Panc1 (cell line): ENCODE results near the gene FJX1. TPM values are rescaled to one million over a fixed set of nuclear protein-coding genes. Genes with fewer than 3 reads are reported as not detected.
"Not testable (repeated sequence)": the region's sequence is repeated elsewhere in the genome, so short reads cannot be mapped to it uniquely, and the experiment has no call there.

ENCODE experiments used
- ATAC-seq: fragments of 200-7000 bp; cut with Tn5 transposase; 2 replicates; pipeline ENCODE4 v1.9.1; 2020; ENCODE audit warnings: mild to moderate bottlenecking, moderate library complexity
- BruUV-seq: library from RNA; stranded (reverse); fragments of 400-500 nt; replicated peaks from 2 replicates; lab custom pipeline; 2021; lab: Mats Ljungman, UMichigan
- CTCF ChIA-PET: fragments of 300-600 bp; sonication (Branson Sonifier 250); formaldehyde crosslinking; loops from one replicate; lab custom pipeline; 2022; ENCODE audit warnings: antibody characterized with exemption; lab: Charles Lee
- POLR2A ChIA-PET: fragments of 300-600 bp; sonication (Branson Sonifier 250); formaldehyde crosslinking; loops from one replicate; lab custom pipeline; 2022; ENCODE audit warnings: antibody characterized with exemption; lab: Charles Lee
- DNase-seq: peaks from one replicate; pipeline ENCODE4 v3.0.0-alpha.2; 2010; ENCODE audit warnings: low read depth, low spot score
- H3K27ac ChIP-seq: 2 replicates; pipeline ENCODE4 v1.5.1; 2011; ENCODE audit warnings: mild to moderate bottlenecking, low read length, inconsistent platforms
- H3K27me3 ChIP-seq: fragments of 200-500 bp; sonication (Bioruptor generic); 2 replicates; pipeline ENCODE4 v1.6.0; 2014; ENCODE audit warnings: low read length, inconsistent platforms; ENCODE audit not compliant: control insufficient read depth, insufficient read depth
- H3K36me3 ChIP-seq: fragments of 200-500 bp; sonication (Bioruptor generic); 2 replicates; pipeline ENCODE4 v1.5.1; 2014; ENCODE audit warnings: inconsistent platforms, mild to moderate bottlenecking, low read length, moderate library complexity; ENCODE audit not compliant: control insufficient read depth, insufficient read depth
- H3K4me1 ChIP-seq: 2 replicates; pipeline ENCODE4 v1.5.1; 2011; ENCODE audit warnings: inconsistent platforms, mild to moderate bottlenecking, low read length, moderate library complexity; ENCODE audit not compliant: control insufficient read depth, insufficient read depth
- H3K4me3 ChIP-seq, 2 experiments: 2 replicates each; pipeline ENCODE4 v1.5.1; 2011 to 2012; ENCODE audit warnings: low read depth in 2 of 2, low read length in 2 of 2, mild to moderate bottlenecking in 2 of 2, inconsistent platforms in 1 of 2, moderate library complexity in 1 of 2
- H3K9me3 ChIP-seq: fragments of 200-500 bp; sonication (Bioruptor generic); 2 replicates; pipeline ENCODE4 v1.5.1; 2014; ENCODE audit warnings: low read depth, mild to moderate bottlenecking, inconsistent platforms, low read length, moderate library complexity; ENCODE audit not compliant: control insufficient read depth, insufficient read depth
- CTCF ChIP-seq: fragments of 450-650 bp; IDR thresholded peaks from 2 replicates; pipeline ENCODE4 v1.5.1; 2017; ENCODE audit warnings: mild to moderate bottlenecking
- POLR2AphosphoS5 ChIP-seq: IDR thresholded peaks from 2 replicates; pipeline ENCODE4 v1.6.1; 2012; ENCODE audit warnings: mild to moderate bottlenecking, low read depth, low read length, moderate library complexity
- REST ChIP-seq, 2 experiments: IDR thresholded peaks; 2 replicates each; pipeline ENCODE4 v1.6.1; 2011 to 2012; ENCODE audit warnings: low read depth in 2 of 2, control low read depth in 1 of 2, low read length in 1 of 2, mild to moderate bottlenecking in 1 of 2, moderate library complexity in 1 of 2; ENCODE audit not compliant: insufficient read depth in 1 of 2
- SIN3A ChIP-seq: IDR thresholded peaks from 2 replicates; pipeline ENCODE4 v1.6.1; 2012; ENCODE audit warnings: low read depth, mild to moderate bottlenecking, low read length, moderate library complexity, borderline replicate concordance; ENCODE audit not compliant: insufficient read depth
- TCF7L2 ChIP-seq: IDR thresholded peaks from 2 replicates; pipeline ENCODE4 v1.6.1; 2011; ENCODE audit warnings: mild to moderate bottlenecking, low read depth, low read length, inconsistent platforms
- in situ Hi-C: cut with HindIII; loops from 2 replicates; pipeline ENCODE4 v1.10.0; 2016; ENCODE audit warnings: low sequenced_read_pairs, low pct_unique_long_range_greater_than_20kb
- intact Hi-C: fragments of 100-400 bp; cut with micrococcal nuclease; formaldehyde crosslinking; loops from one replicate; pipeline ENCODE4 v1.10.0; 2022; ENCODE audit not compliant: unreplicated experiment
- total RNA-seq: library from RNA; stranded (reverse); gene quantifications from one replicate; pipeline ENCODE4 v1.2.1, GENCODE V29; 2021; ENCODE audit not compliant: unreplicated experiment

Gene FJX1
- total RNA-seq, 1 experiment from 2014 or later: 31.1 TPM

- ChIA-PET CTCF (no interaction called here), POLR2A (interaction anchor here (0.6 kb wide), 1 partner anchor 302 kb away, joined by 3 read pairs; no protein-coding TSS in a partner anchor)
- Histone ChIP-seq H3K27me3 (no peaks in the 10 kb centered on the region), H3K27ac (no peak overlapping the region), H3K9me3 (peaks cover 17% of the 10 kb centered on the region; the same call in 1 of the 2 replicates), H3K36me3 (no peaks in the 10 kb centered on the region), H3K4me3 (no peak overlapping the region), H3K4me1 (peaks cover 8% of the 10 kb centered on the region)
- TF ChIP-seq REST (IDR thresholded peaks at IDR 0.05; ENCODE audit: insufficient read depth in 1 of 2, low read depth in 2 of 2, low read length in 1 of 2): no peak
- TF ChIP-seq SIN3A: no peak
- ATAC-seq: no peak
- DNase-seq: no peak
- in situ Hi-C loops: no loop called here
- BruUV-seq: no TSS peak
- intact Hi-C loops: no loop called here
Observed at GRCh38 chr11:35664977-35665441, 46.7 kb downstream of the FJX1 start.

GRCh38 chr11:35667257-35667656, 49.0 kb downstream of the FJX1 start:
- Histone ChIP-seq H3K4me3 (no peak overlapping the region), H3K27me3 (no peaks in the 10 kb centered on the region), H3K36me3 (no peaks in the 10 kb centered on the region), H3K4me1 (no peaks in the 10 kb centered on the region; the same call in 1 of the 2 replicates), H3K9me3 (peaks cover 17% of the 10 kb centered on the region; the same call in 1 of the 2 replicates), H3K27ac (no peak overlapping the region)
- intact Hi-C loops: no loop called here
- no peak for DNase-seq
- no peak for ATAC-seq
- POLR2A ChIA-PET: no interaction called here
- in situ Hi-C loops: no loop called here
- no TSS peak for BruUV-seq
- TF ChIP-seq REST (IDR thresholded peaks at IDR 0.05; ENCODE audit: insufficient read depth in 1 of 2, low read depth in 2 of 2, low read length in 1 of 2) (no peak), TCF7L2 (no peak), POLR2AphosphoS5 (no peak), SIN3A (no peak), CTCF (no peak)
- CTCF ChIA-PET: no interaction called here

GRCh38 chr11:35668350-35668749, 50.1 kb downstream of the FJX1 start:
- in situ Hi-C loops, CTCF ChIA-PET, POLR2A ChIA-PET: not testable (repeated sequence)

More at GRCh38 chr11:35668350-35668749, 50.1 kb downstream of the FJX1 start:
- ATAC-seq, DNase-seq, H3K36me3 ChIP-seq, H3K27ac ChIP-seq, BruUV-seq, H3K27me3 ChIP-seq, intact Hi-C loops, H3K4me1 ChIP-seq, H3K4me3 ChIP-seq: not testable (repeated sequence)
- H3K9me3 ChIP-seq: peaks cover 17% of the 10 kb centered on the region; the same call in 1 of the 2 replicates
